Glomerular visceral epithelial cell (primary cell): Measurements from ENCODE around the gene UBE2E2.

Experiments used
- DNase-seq: peaks from one replicate; pipeline ENCODE4 v3.0.0-alpha.2; 2016; ENCODE audit errors: extremely low spot score

Gene UBE2E2

GRCh38 chr3:23193831-23194230, 9.3 kb upstream of the UBE2E2 start:
- DNase-seq = no peak

- DNase-seq = no peak
Observed at GRCh38 chr3:23198801-23199200, 4.3 kb upstream of the UBE2E2 start.

- no peak for DNase-seq
Observed at GRCh38 chr3:23199649-23200048, 3.5 kb upstream of the UBE2E2 start.

- no peak for DNase-seq
Observed at GRCh38 chr3:23201154-23201838, 1.8 kb upstream of the UBE2E2 start.

- peak; percentile 4 for DNase-seq
Observed at GRCh38 chr3:23202203-23202920, 765 bp upstream of the UBE2E2 start.

GRCh38 chr3:23203708-23204330, 692 bp downstream of the UBE2E2 start:
- DNase-seq = no peak

GRCh38 chr3:23206366-23206765, 3.2 kb downstream of the UBE2E2 start:
- DNase-seq = no peak

- DNase-seq = no peak
Observed at GRCh38 chr3:23209103-23209502, 6.0 kb downstream of the UBE2E2 start.

- no peak for DNase-seq
Observed at GRCh38 chr3:23209747-23210487, 6.8 kb downstream of the UBE2E2 start.

GRCh38 chr3:23213813-23214212, 10.7 kb downstream of the UBE2E2 start:
- no peak for DNase-seq

GRCh38 chr3:23217872-23218554, 14.9 kb downstream of the UBE2E2 start:
- peak; percentile 18 for DNase-seq

GRCh38 chr3:23219117-23219516, 16.0 kb downstream of the UBE2E2 start:
- peak; percentile 32 for DNase-seq

- no peak for DNase-seq
Observed at GRCh38 chr3:23219552-23219951, 16.4 kb downstream of the UBE2E2 start.

GRCh38 chr3:23221136-23221535, 18.0 kb downstream of the UBE2E2 start:
- DNase-seq = no peak

- DNase-seq = no peak
Observed at GRCh38 chr3:23232016-23232415, 28.9 kb downstream of the UBE2E2 start.

GRCh38 chr3:23232854-23233253, 29.7 kb downstream of the UBE2E2 start:
- DNase-seq = no peak

- DNase-seq = no peak
Observed at GRCh38 chr3:23235264-23235663, 32.1 kb downstream of the UBE2E2 start.

- DNase-seq = no peak
Observed at GRCh38 chr3:23236890-23237289, 33.8 kb downstream of the UBE2E2 start.

GRCh38 chr3:23238156-23238555, 35.0 kb downstream of the UBE2E2 start:
- DNase-seq = no peak

GRCh38 chr3:23238578-23238977, 35.5 kb downstream of the UBE2E2 start:
- no peak for DNase-seq

- DNase-seq = no peak
Observed at GRCh38 chr3:23239211-23240068, 36.3 kb downstream of the UBE2E2 start.
